ENCODE results near the gene ADIPOR2.

- TF ChIP-seq CTCF (conservative IDR thresholded peaks at IDR 0.05; ENCODE audit: low read length) (peak; percentile 72), EZH2phosphoT487 (IDR thresholded peaks at IDR 0.05; ENCODE audit: borderline replicate concordance, low read depth, low read length) (no peak)
Observed at GRCh38 chr12:1800401-1801302, 109.8 kb downstream of the ADIPOR2 start.
